ENCODE data around the gene C17orf50. TPM values are rescaled to one million over a fixed set of nuclear protein-coding genes. Genes with fewer than 3 reads are reported as not detected.
A peak's percentile ranks its signal among the peaks of the same experiment; 100 is the strongest.

Gene C17orf50
- total and polyA plus RNA-seq, 11 donors: 0.19 TPM; not detected in 10

GRCh38 chr17:35752471-35752870 lies 8.2 kb upstream of the C17orf50 start:
- DNase-seq: no peak
- Histone ChIP-seq H3K27me3 (peaks cover 0 to 34% (median 20%) of the 10 kb centered on the region in 9 donors), H3K4me3 (no peak overlapping the region), H3K4me1 (peaks cover 0 to 16% (median 5%) of the 10 kb centered on the region in 12 donors), H3K36me3 (no peaks in the 10 kb centered on the region), H3K27ac (no peak overlapping the region), H3K9me3 (no peaks in the 10 kb centered on the region)
- WGBS, 4 donors: 41 to 52% (median 50%) methylated on average over 5 to 16 of the region's 16 CpGs
- peak in 1 of 4 donors; percentile 9 for ATAC-seq
- no peak for TF ChIP-seq CTCF (IDR thresholded peaks at IDR 0.05)
- TF ChIP-seq POLR2A (IDR thresholded peaks at IDR 0.05): no peak
- intact Hi-C loops (cut with DNase I): no loop called here

- H3K9me3 ChIP-seq: no peaks in the 10 kb centered on the region
- WGBS, 4 donors: 35 to 50% (median 46%) methylated on average over 9 of the region's 9 CpGs
- peak; percentile 33 to 47 (median 40) for ATAC-seq
- DNase-seq: peak in 1 of 5 donors; percentile 35
- no peaks in the 10 kb centered on the region for H3K36me3 ChIP-seq
- H3K27me3 ChIP-seq: peaks cover 0 to 28% (median 15%) of the 10 kb centered on the region in 9 donors
- intact Hi-C loops (cut with DNase I): no loop called here
- peaks cover 0 to 16% (median 5%) of the 10 kb centered on the region in 12 donors for H3K4me1 ChIP-seq
- H3K27ac ChIP-seq: no peak within 1 kb of the TSS
- no peak for TF ChIP-seq POLR2A (IDR thresholded peaks at IDR 0.05)
- no peak for TF ChIP-seq CTCF (IDR thresholded peaks at IDR 0.05)
- H3K4me3 ChIP-seq: no peak within 1 kb of the TSS
Measured at GRCh38 chr17:35752945-35753764, 7.5 kb upstream of the C17orf50 start, which contains the start of gene GAS2L2. Gene GAS2L2, minus strand, starts transcription at chr17:35753239. Its CDS starts 389 bp downstream, at chr17:35752850.

- TF ChIP-seq CTCF (IDR thresholded peaks at IDR 0.05) (no peak), POLR2A (IDR thresholded peaks at IDR 0.05) (no peak)
- Histone ChIP-seq H3K9me3 (no peaks in the 10 kb centered on the region), H3K36me3 (no peaks in the 10 kb centered on the region), H3K27ac (no peak overlapping the region), H3K27me3 (no peaks in the 10 kb centered on the region), H3K4me1 (peaks cover 0 to 10% (median 0%) of the 10 kb centered on the region in 12 donors), H3K4me3 (no peak overlapping the region)
- DNase-seq (no peak), ATAC-seq (no peak)
- intact Hi-C loops (cut with DNase I): no loop called here
Measured at GRCh38 chr17:35757243-35757642, 3.4 kb upstream of the C17orf50 start.

- 84 to 88% (median 86%) methylated on average over 5 of the region's 5 CpGs for WGBS, 4 donors
- no peaks in the 10 kb centered on the region for H3K36me3 ChIP-seq
- H3K4me3 ChIP-seq: no peak overlapping the region
- DNase-seq (no peak), ATAC-seq (no peak)
- H3K4me1 ChIP-seq: peaks cover 0 to 15% (median 9%) of the 10 kb centered on the region in 12 donors
- no peak overlapping the region for H3K27ac ChIP-seq
- TF ChIP-seq POLR2A (IDR thresholded peaks at IDR 0.05) (no peak), CTCF (IDR thresholded peaks at IDR 0.05) (no peak)
- H3K9me3 ChIP-seq: no peaks in the 10 kb centered on the region
- H3K27me3 ChIP-seq: no peaks in the 10 kb centered on the region
- intact Hi-C loops (cut with DNase I): no loop called here
Measured at GRCh38 chr17:35761601-35762000, 914 bp downstream of the C17orf50 start.
